ENCODE data around the gene HLCS. TPM values are rescaled to one million over a fixed set of nuclear protein-coding genes. Genes with fewer than 3 reads are reported as not detected.

HLCS gene
- polyA plus RNA-seq, 1 donor (not counting 4 experiments of a cell fraction or from before 2014, with no cell fraction given): 11.5 TPM

DNA sequence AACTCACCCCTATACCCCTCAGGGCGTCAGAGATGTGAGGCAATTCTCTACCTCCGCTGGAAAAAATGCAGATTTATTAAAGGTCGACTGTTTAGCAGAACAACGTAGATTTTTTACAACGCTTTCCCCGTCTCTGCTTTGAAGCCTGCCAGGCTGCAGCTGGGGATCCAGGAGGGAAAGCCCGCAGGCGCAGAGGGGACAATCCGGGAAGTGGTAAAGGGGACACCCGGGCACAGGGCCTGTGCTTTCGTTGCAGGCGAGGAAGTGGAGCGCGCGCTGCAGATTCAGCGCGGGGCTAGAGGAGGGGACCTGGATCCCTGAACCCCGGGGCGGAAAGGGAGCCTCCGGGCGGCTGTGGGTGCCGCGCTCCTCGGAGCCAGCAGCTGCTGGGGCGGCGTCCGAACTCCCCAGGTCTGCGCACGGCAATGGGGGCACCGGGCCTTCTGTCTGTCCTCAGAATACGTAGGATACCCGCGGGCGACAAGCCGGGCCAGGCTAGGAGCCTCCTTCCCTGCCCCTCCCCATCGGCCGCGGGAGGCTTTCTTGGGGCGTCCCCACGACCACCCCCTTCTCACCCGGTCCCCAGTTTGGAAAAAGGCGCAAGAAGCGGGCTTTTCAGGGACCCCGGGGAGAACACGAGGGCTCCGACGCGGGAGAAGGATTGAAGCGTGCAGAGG is 262.1 kb downstream of the HLCS start:
- H3K27ac ChIP-seq (ENCODE audit: control insufficient read depth, insufficient read depth, low read length): no peak overlapping the region
- DNase-seq (ENCODE audit: low read depth, low spot score): no peak
- TF ChIP-seq CTCF (optimal IDR thresholded peaks at IDR 0.05 in 1 of 3, IDR thresholded peaks at IDR 0.05 in 1 of 3, conservative IDR thresholded peaks at IDR 0.05 in 1 of 3; ENCODE audit: extremely low read depth in 1 of 3, insufficient read depth in 2 of 3, low read length in 3 of 3): no peak
- TF ChIP-seq EZH2 (IDR thresholded peaks at IDR 0.05; ENCODE audit: low read length): peak; percentile 79
- H3K9ac ChIP-seq (ENCODE audit: control insufficient read depth, extremely low read depth, insufficient read depth, low read length): no peak overlapping the region
- H3K4me2 ChIP-seq (ENCODE audit: control insufficient read depth, extremely low read depth, insufficient read depth, low read depth, low read length): no peak overlapping the region
- H3K36me3 ChIP-seq (ENCODE audit: control insufficient read depth in 2 of 2, extremely low read depth in 1 of 2, insufficient read depth in 2 of 2, low read length in 2 of 2): no peaks in the 10 kb centered on the region
- H4K20me1 ChIP-seq (ENCODE audit: control insufficient read depth, extremely low read depth, insufficient read depth, low read length): peaks cover 19% of the 10 kb centered on the region
- no peak overlapping the region for H3K4me3 ChIP-seq (ENCODE audit: control insufficient read depth in 2 of 3, extremely low read depth in 1 of 3, insufficient read depth in 2 of 3, low read depth in 1 of 3, low read length in 3 of 3)
- H3K27me3 ChIP-seq (ENCODE audit: control insufficient read depth, extremely low read depth, insufficient read depth, low read length): peaks cover 100% of the 10 kb centered on the region
- no peaks in the 10 kb centered on the region for H3K9me3 ChIP-seq (ENCODE audit: control insufficient read depth, low read depth, low read length)
- H3K9me1 ChIP-seq (ENCODE audit: control insufficient read depth, extremely low read depth, insufficient read depth, low read length): no peaks in the 10 kb centered on the region
- dilution Hi-C loops (cut with MboI; ENCODE audit: extremely low pct_ligation_motif_present, low sequenced_read_pairs): no loop called here
- no peak for FAIRE-seq
- no peaks in the 10 kb centered on the region for H3K79me2 ChIP-seq (ENCODE audit: control insufficient read depth, insufficient read depth, low read length)
- H3K4me1 ChIP-seq (ENCODE audit: control insufficient read depth, extremely low read depth, insufficient read depth, low read length): peaks cover 13% of the 10 kb centered on the region
- no peak overlapping the region for H2AFZ ChIP-seq (ENCODE audit: control insufficient read depth, low read length)

GRCh38 chr21:36703626-36704280 is 262.7 kb downstream of the HLCS start:
- H3K27me3 ChIP-seq (ENCODE audit: control insufficient read depth, extremely low read depth, insufficient read depth, low read length): peaks cover 99% of the 10 kb centered on the region

More at GRCh38 chr21:36703626-36704280, 262.7 kb downstream of the HLCS start:
- Histone ChIP-seq H3K4me1 (ENCODE audit: control insufficient read depth, extremely low read depth, insufficient read depth, low read length) (peaks cover 13% of the 10 kb centered on the region), H3K4me3 (ENCODE audit: control insufficient read depth in 2 of 3, extremely low read depth in 1 of 3, insufficient read depth in 2 of 3, low read depth in 1 of 3, low read length in 3 of 3) (no peak overlapping the region), H3K9me3 (ENCODE audit: control insufficient read depth, low read depth, low read length) (no peaks in the 10 kb centered on the region), H3K79me2 (ENCODE audit: control insufficient read depth, insufficient read depth, low read length) (no peaks in the 10 kb centered on the region), H3K36me3 (ENCODE audit: control insufficient read depth in 2 of 2, extremely low read depth in 1 of 2, insufficient read depth in 2 of 2, low read length in 2 of 2) (no peaks in the 10 kb centered on the region), H3K9me1 (ENCODE audit: control insufficient read depth, extremely low read depth, insufficient read depth, low read length) (no peaks in the 10 kb centered on the region), H4K20me1 (ENCODE audit: control insufficient read depth, extremely low read depth, insufficient read depth, low read length) (peaks cover 19% of the 10 kb centered on the region), H3K4me2 (ENCODE audit: control insufficient read depth, extremely low read depth, insufficient read depth, low read depth, low read length) (no peak overlapping the region), H3K9ac (ENCODE audit: control insufficient read depth, extremely low read depth, insufficient read depth, low read length) (no peak overlapping the region), H2AFZ (ENCODE audit: control insufficient read depth, low read length) (no peak overlapping the region), H3K27ac (ENCODE audit: control insufficient read depth, insufficient read depth, low read length) (no peak overlapping the region)
- peak; percentile 13 for TF ChIP-seq EZH2 (IDR thresholded peaks at IDR 0.05; ENCODE audit: low read length)
- no peak for TF ChIP-seq CTCF (optimal IDR thresholded peaks at IDR 0.05 in 1 of 3, IDR thresholded peaks at IDR 0.05 in 1 of 3, conservative IDR thresholded peaks at IDR 0.05 in 1 of 3; ENCODE audit: extremely low read depth in 1 of 3, insufficient read depth in 2 of 3, low read length in 3 of 3)
- FAIRE-seq (no peak), DNase-seq (ENCODE audit: low read depth, low spot score) (no peak)
- dilution Hi-C loops (cut with MboI; ENCODE audit: extremely low pct_ligation_motif_present, low sequenced_read_pairs): no loop called here
